OCI-LY7 (cell line): ENCODE measurements around the gene LPGAT1. TPM values are rescaled to one million over a fixed set of nuclear protein-coding genes. Genes with fewer than 3 reads are reported as not detected.

Source experiments
- BruUV-seq: library from RNA; stranded (reverse); fragments of 400-500 nt; replicated peaks from 2 replicates; lab custom pipeline; 2021; lab: Mats Ljungman, UMichigan
- CTCF ChIA-PET: fragments of 300-600 bp; sonication (Branson Sonifier 250); formaldehyde crosslinking; loops from one replicate; lab custom pipeline; 2022; ENCODE audit warnings: antibody characterized with exemption; ENCODE audit not compliant: unreplicated experiment; lab: Charles Lee
- POLR2A ChIA-PET: fragments of 300-600 bp; sonication (Branson Sonifier 250); formaldehyde crosslinking; loops from one replicate; lab custom pipeline; 2022; ENCODE audit warnings: antibody characterized with exemption; lab: Charles Lee
- DNase-seq: peaks from one replicate; pipeline ENCODE4 v3.0.0-alpha.2; 2015; ENCODE audit warnings: low spot score
- H2AFZ ChIP-seq: fragments of 200-600 bp; sonication (generic), shearing (Covaris generic); 2 replicates; pipeline ENCODE4 v1.6.1; 2014; ENCODE audit warnings: mild to moderate bottlenecking, antibody characterized with exemption, low read length, moderate library complexity
- H3K27ac ChIP-seq: fragments of 200-600 bp; sonication (generic); 2 replicates; pipeline ENCODE4 v1.5.1; 2014; ENCODE audit warnings: mixed run types, low read depth, mild to moderate bottlenecking, moderate library complexity, low read length, inconsistent platforms; ENCODE audit not compliant: poor library complexity, severe bottlenecking
- H3K36me3 ChIP-seq: fragments of 200-600 bp; sonication (generic); 2 replicates; pipeline ENCODE4 v1.6.1; 2014; ENCODE audit warnings: mild to moderate bottlenecking, antibody characterized with exemption, low read length, moderate library complexity, mixed read lengths; ENCODE audit not compliant: insufficient read depth
- H3K4me1 ChIP-seq: fragments of 200-600 bp; sonication (generic); 2 replicates; pipeline ENCODE4 v1.5.1; 2014; ENCODE audit warnings: mild to moderate bottlenecking, low read length; ENCODE audit not compliant: insufficient read depth, poor library complexity, severe bottlenecking
- H3K4me2 ChIP-seq: fragments of 200-600 bp; sonication (generic); 2 replicates; pipeline ENCODE4 v1.6.1; 2014; ENCODE audit warnings: mild to moderate bottlenecking, low read length
- H3K4me3 ChIP-seq: fragments of 200-600 bp; sonication (generic); 2 replicates; pipeline ENCODE4 v1.5.1; 2014; ENCODE audit warnings: mild to moderate bottlenecking, low read depth, low read length; ENCODE audit not compliant: poor library complexity, severe bottlenecking
- H3K79me2 ChIP-seq: fragments of 200-600 bp; sonication (generic); 2 replicates; pipeline ENCODE4 v1.6.1; 2016; ENCODE audit warnings: low read depth, mild to moderate bottlenecking, low read length, moderate library complexity, mixed read lengths; ENCODE audit not compliant: insufficient read depth
- H3K9me2 ChIP-seq: fragments of 200-600 bp; sonication (generic); 2 replicates; pipeline ENCODE4 v1.6.1; 2016; ENCODE audit warnings: mild to moderate bottlenecking, low read length, mixed read lengths; ENCODE audit not compliant: insufficient read depth
- H3K9me3 ChIP-seq: fragments of 200-600 bp; sonication (generic); 2 replicates; pipeline ENCODE4 v1.6.1; 2014; ENCODE audit warnings: mild to moderate bottlenecking, mixed run types, low read length, mixed read lengths
- H4K20me1 ChIP-seq: fragments of 200-600 bp; sonication (generic); 2 replicates; pipeline ENCODE4 v1.6.1; 2014; ENCODE audit warnings: mild to moderate bottlenecking, antibody characterized with exemption, low read length, moderate library complexity, mixed read lengths; ENCODE audit not compliant: insufficient read depth
- CTCF ChIP-seq: fragments of 200-600 bp; sonication (generic); conservative IDR thresholded peaks from 2 replicates; pipeline ENCODE4 v1.5.1; 2014; ENCODE audit warnings: mild to moderate bottlenecking, antibody characterized with exemption, low read length, moderate library complexity, mixed read lengths
- EZH2phosphoT487 ChIP-seq: fragments of 200-600 bp; sonication (generic); IDR thresholded peaks from 2 replicates; pipeline ENCODE4 v1.6.1; 2018; ENCODE audit warnings: low read depth, borderline replicate concordance, mild to moderate bottlenecking, mixed run types, antibody characterized with exemption, low read length, moderate library complexity, mixed read lengths
- intact Hi-C: fragments of 100-400 bp; cut with micrococcal nuclease; formaldehyde crosslinking; loops from one replicate; pipeline ENCODE4 v1.10.0; 2022; ENCODE audit not compliant: unreplicated experiment
- total RNA-seq, 2 experiments: library from RNA; depleted of rRNA in 1 of 2; stranded (reverse); fragments of >200 nt in 1 of 2; shearing (Covaris generic) in 1 of 2; gene quantifications; 2 replicates each; pipeline ENCODE4 v1.2.3, GENCODE V29; 2014 to 2022

LPGAT1 gene
- total RNA-seq, 2 experiments from 2014 or later = 14.1 to 35.2 TPM

DNA sequence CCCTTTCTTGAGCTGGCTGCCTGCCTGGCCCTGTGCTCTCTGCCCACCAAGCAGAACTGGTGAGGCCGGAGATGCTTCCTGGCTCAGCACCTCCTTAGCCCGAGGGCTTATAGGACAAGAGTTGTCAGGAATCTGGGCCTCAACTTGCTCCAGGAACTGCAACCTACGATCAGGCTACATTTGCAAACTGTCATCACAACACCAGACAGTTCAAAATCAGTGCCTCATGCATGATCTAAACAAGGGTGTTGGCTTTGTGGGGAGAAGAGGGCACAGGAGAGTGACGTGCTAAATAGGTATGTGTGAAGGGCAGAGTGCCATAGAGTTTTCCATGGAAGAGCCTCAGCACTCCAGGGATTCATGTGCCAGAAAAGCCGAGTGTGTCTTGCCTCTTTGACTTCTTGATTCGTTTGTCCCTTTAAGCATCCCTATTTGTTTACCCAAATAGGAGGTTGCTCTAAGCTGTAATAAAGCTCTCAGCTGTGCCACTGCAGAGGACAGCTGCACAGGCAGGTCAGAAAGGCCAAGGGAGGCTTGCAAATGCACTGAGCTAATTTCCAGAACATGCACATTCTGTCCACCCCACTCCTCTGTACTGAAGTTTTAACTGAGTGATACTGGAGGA lies 125.0 kb downstream of the LPGAT1 start:
- no peak overlapping the region for H3K4me3 ChIP-seq
- peaks cover 9% of the 10 kb centered on the region for H3K4me1 ChIP-seq
- no peaks in the 10 kb centered on the region for H3K79me2 ChIP-seq
- ChIA-PET POLR2A (interaction anchor here (0.5 to 1.1 kb wide), 3 partner anchors 23 to 1372 kb away, joined by 3 to 4 read pairs (median 3); no protein-coding TSS in a partner anchor), CTCF (no interaction called here)
- TF ChIP-seq EZH2phosphoT487 (no peak), CTCF (no peak)
- no peaks in the 10 kb centered on the region for H3K36me3 ChIP-seq
- H3K9me3 ChIP-seq = no peaks in the 10 kb centered on the region
- intact Hi-C loops = no loop called here
- no peaks in the 10 kb centered on the region for H3K9me2 ChIP-seq
- H4K20me1 ChIP-seq = no peaks in the 10 kb centered on the region
- DNase-seq = no peak
- no peak overlapping the region for H3K27ac ChIP-seq
- H3K4me2 ChIP-seq = no peak overlapping the region
- no TSS peak for BruUV-seq
- no peak overlapping the region for H2AFZ ChIP-seq

- no TSS peak for BruUV-seq
- H3K27ac ChIP-seq = no peak overlapping the region
- H3K4me3 ChIP-seq = no peak overlapping the region
- ChIA-PET POLR2A (interaction anchor here (0.5 to 1.1 kb wide), 3 partner anchors 23 to 235 kb away, joined by 3 to 4 read pairs (median 3); no protein-coding TSS in a partner anchor), CTCF (no interaction called here)
- H3K79me2 ChIP-seq = no peaks in the 10 kb centered on the region
- no peaks in the 10 kb centered on the region for H3K9me3 ChIP-seq
- H3K4me2 ChIP-seq = no peak overlapping the region
- intact Hi-C loops = no loop called here
- no peak for DNase-seq
- peaks cover 10% of the 10 kb centered on the region for H3K4me1 ChIP-seq
- TF ChIP-seq CTCF (no peak), EZH2phosphoT487 (no peak)
- H3K36me3 ChIP-seq = no peaks in the 10 kb centered on the region
- H2AFZ ChIP-seq = no peak overlapping the region
- no peaks in the 10 kb centered on the region for H3K9me2 ChIP-seq
- H4K20me1 ChIP-seq = no peaks in the 10 kb centered on the region
These were observed 126.0 kb downstream of the LPGAT1 start for GRCh38 chr1:211704543-211704942.

- TF ChIP-seq EZH2phosphoT487 = no peak
- no peak for TF ChIP-seq CTCF
- POLR2A ChIA-PET = no interaction called here
- intact Hi-C loops = no loop called here
- no TSS peak for BruUV-seq
- Histone ChIP-seq H3K4me3 (no peak overlapping the region), H3K9me3 (no peaks in the 10 kb centered on the region), H3K9me2 (no peaks in the 10 kb centered on the region), H3K4me2 (no peak overlapping the region), H3K27ac (no peak overlapping the region), H3K4me1 (peaks cover 16% of the 10 kb centered on the region), H3K79me2 (no peaks in the 10 kb centered on the region), H4K20me1 (no peaks in the 10 kb centered on the region), H2AFZ (no peak overlapping the region), H3K36me3 (no peaks in the 10 kb centered on the region)
- CTCF ChIA-PET = no interaction called here
- DNase-seq = no peak
These were observed 126.6 kb downstream of the LPGAT1 start for GRCh38 chr1:211703812-211704537.
